Measurements from ENCODE around the gene PDCD1. TPM values are rescaled to one million over a fixed set of nuclear protein-coding genes. Genes with fewer than 3 reads are reported as not detected.
"Not testable (repeated sequence)": the region's sequence is repeated elsewhere in the genome, so short reads cannot be mapped to it uniquely, and the experiment has no call there.

The PDCD1 gene
- total RNA-seq, 2 experiments from 2014 or later: 6.9 to 8.3 TPM

GRCh38 chr2:241835611-241836010 is 23.1 kb downstream of the PDCD1 start:
- DNase-seq: no peak
- Mint-ChIP-seq H3K4me1 (ENCODE audit: low read depth) (peaks cover 11% of the 10 kb centered on the region), H3K27ac (no peak overlapping the region), H3K4me3 (no peak overlapping the region), H3K27me3 (ENCODE audit: low read depth) (peaks cover 19% of the 10 kb centered on the region), H3K36me3 (ENCODE audit: low read depth) (no peaks in the 10 kb centered on the region), H3K9me3 (no peaks in the 10 kb centered on the region)
- CTCF ChIA-PET: interaction anchor here (1.3 to 1.8 kb wide), 2 partner anchors 31 to 43 kb away, joined by 3 to 7 read pairs; no protein-coding TSS in a partner anchor
- intact Hi-C loops (cut with micrococcal nuclease): no loop called here

- no peak overlapping the region for H3K27ac Mint-ChIP-seq
- H3K36me3 Mint-ChIP-seq (ENCODE audit: low read depth): no peaks in the 10 kb centered on the region
- CTCF ChIA-PET: interaction anchor here (1.3 to 1.8 kb wide), 2 partner anchors 32 to 44 kb away, joined by 3 to 7 read pairs; no protein-coding TSS in a partner anchor
- intact Hi-C loops (cut with micrococcal nuclease): no loop called here
- H3K9me3 Mint-ChIP-seq: no peaks in the 10 kb centered on the region
- H3K4me1 Mint-ChIP-seq (ENCODE audit: low read depth): peaks cover 11% of the 10 kb centered on the region
- peaks cover 19% of the 10 kb centered on the region for H3K27me3 Mint-ChIP-seq (ENCODE audit: low read depth)
- no peak for DNase-seq
- no peak overlapping the region for H3K4me3 Mint-ChIP-seq
These were observed 24.0 kb downstream of the PDCD1 start for GRCh38 chr2:241834527-241835210.

GRCh38 chr2:241833756-241834526 is 24.8 kb downstream of the PDCD1 start:
- intact Hi-C loops (cut with micrococcal nuclease); H3K27ac Mint-ChIP-seq; H3K4me3 Mint-ChIP-seq; H3K9me3 Mint-ChIP-seq; DNase-seq; H3K36me3 Mint-ChIP-seq (ENCODE audit: low read depth): not testable (repeated sequence)
- H3K4me1 Mint-ChIP-seq (ENCODE audit: low read depth): peaks cover 11% of the 10 kb centered on the region
- peaks cover 24% of the 10 kb centered on the region for H3K27me3 Mint-ChIP-seq (ENCODE audit: low read depth)
- CTCF ChIA-PET: interaction anchor here (1.3 kb wide), 1 partner anchor 33 kb away, joined by 3 read pairs; no protein-coding TSS in a partner anchor

GRCh38 chr2:241833101-241833663 is 25.5 kb downstream of the PDCD1 start:
- H3K9me3 Mint-ChIP-seq: peaks cover 2% of the 10 kb centered on the region
- CTCF ChIA-PET: no interaction called here
- H3K27ac Mint-ChIP-seq: no peak overlapping the region
- intact Hi-C loops (cut with micrococcal nuclease): no loop called here
- no peak overlapping the region for H3K4me3 Mint-ChIP-seq
- no peak for DNase-seq
- peaks cover 6% of the 10 kb centered on the region for H3K4me1 Mint-ChIP-seq (ENCODE audit: low read depth)
- H3K36me3 Mint-ChIP-seq (ENCODE audit: low read depth): peaks cover 3% of the 10 kb centered on the region
- peaks cover 28% of the 10 kb centered on the region for H3K27me3 Mint-ChIP-seq (ENCODE audit: low read depth)

GRCh38 chr2:241827394-241827793 is 31.3 kb downstream of the PDCD1 start:
- H3K27ac Mint-ChIP-seq: no peak overlapping the region
- no peak for DNase-seq
- H3K27me3 Mint-ChIP-seq (ENCODE audit: low read depth): peaks cover 14% of the 10 kb centered on the region
- no peak overlapping the region for H3K4me3 Mint-ChIP-seq
- CTCF ChIA-PET: no interaction called here
- H3K9me3 Mint-ChIP-seq: peaks cover 20% of the 10 kb centered on the region
- peaks cover 7% of the 10 kb centered on the region for H3K4me1 Mint-ChIP-seq (ENCODE audit: low read depth)
- peaks cover 14% of the 10 kb centered on the region for H3K36me3 Mint-ChIP-seq (ENCODE audit: low read depth)
- intact Hi-C loops (cut with micrococcal nuclease): no loop called here

GRCh38 chr2:241823531-241824437 is 34.9 kb downstream of the PDCD1 start:
- CTCF ChIA-PET; H3K27me3 Mint-ChIP-seq (ENCODE audit: low read depth); H3K4me3 Mint-ChIP-seq; DNase-seq; intact Hi-C loops (cut with micrococcal nuclease): not testable (repeated sequence)
- Mint-ChIP-seq H3K4me1 (ENCODE audit: low read depth) (peaks cover 14% of the 10 kb centered on the region), H3K36me3 (ENCODE audit: low read depth) (peaks cover 14% of the 10 kb centered on the region), H3K9me3 (peaks cover 20% of the 10 kb centered on the region), H3K27ac (peak overlapping the region; percentile 25)

- Mint-ChIP-seq H3K27me3 (ENCODE audit: low read depth) (peaks cover 3% of the 10 kb centered on the region), H3K4me3 (peak overlapping the region; percentile 65), H3K36me3 (ENCODE audit: low read depth) (peaks cover 9% of the 10 kb centered on the region), H3K4me1 (ENCODE audit: low read depth) (peaks cover 18% of the 10 kb centered on the region), H3K9me3 (peaks cover 12% of the 10 kb centered on the region), H3K27ac (no peak overlapping the region)
- CTCF ChIA-PET: no interaction called here
- DNase-seq: no peak
- intact Hi-C loops (cut with micrococcal nuclease): no loop called here
These were observed 36.5 kb downstream of the PDCD1 start for GRCh38 chr2:241822264-241822623.

- DNase-seq: peak; percentile 46
- H3K36me3 Mint-ChIP-seq (ENCODE audit: low read depth): peaks cover 7% of the 10 kb centered on the region
- peaks cover 6% of the 10 kb centered on the region for H3K9me3 Mint-ChIP-seq
- peaks cover 18% of the 10 kb centered on the region for H3K4me1 Mint-ChIP-seq (ENCODE audit: low read depth)
- peaks cover 3% of the 10 kb centered on the region for H3K27me3 Mint-ChIP-seq (ENCODE audit: low read depth)
- peak overlapping the region; percentile 65 for H3K4me3 Mint-ChIP-seq
- intact Hi-C loops (cut with micrococcal nuclease): no loop called here
- CTCF ChIA-PET: no interaction called here
- H3K27ac Mint-ChIP-seq: peak overlapping the region; percentile 81
These were observed 37.0 kb downstream of the PDCD1 start for GRCh38 chr2:241821460-241822263.

GRCh38 chr2:241820625-241821384 is 37.9 kb downstream of the PDCD1 start:
- no peak for DNase-seq
- intact Hi-C loops (cut with micrococcal nuclease): no loop called here
- CTCF ChIA-PET: no interaction called here
- H3K4me3 Mint-ChIP-seq: peak overlapping the region; percentile 65
- peaks cover 5% of the 10 kb centered on the region for H3K36me3 Mint-ChIP-seq (ENCODE audit: low read depth)
- H3K4me1 Mint-ChIP-seq (ENCODE audit: low read depth): peaks cover 18% of the 10 kb centered on the region
- no peak overlapping the region for H3K27ac Mint-ChIP-seq
- H3K27me3 Mint-ChIP-seq (ENCODE audit: low read depth): peaks cover 3% of the 10 kb centered on the region
- no peaks in the 10 kb centered on the region for H3K9me3 Mint-ChIP-seq

- H3K27me3 Mint-ChIP-seq (ENCODE audit: low read depth); DNase-seq; H3K27ac Mint-ChIP-seq; H3K9me3 Mint-ChIP-seq; intact Hi-C loops (cut with micrococcal nuclease); H3K36me3 Mint-ChIP-seq (ENCODE audit: low read depth); H3K4me3 Mint-ChIP-seq; CTCF ChIA-PET: not testable (repeated sequence)
- peaks cover 18% of the 10 kb centered on the region for H3K4me1 Mint-ChIP-seq (ENCODE audit: low read depth)
These were observed 38.6 kb downstream of the PDCD1 start for GRCh38 chr2:241819947-241820624.

- CTCF ChIA-PET: no interaction called here
- peaks cover 18% of the 10 kb centered on the region for H3K4me1 Mint-ChIP-seq (ENCODE audit: low read depth)
- no peaks in the 10 kb centered on the region for H3K9me3 Mint-ChIP-seq
- no peak overlapping the region for H3K4me3 Mint-ChIP-seq
- H3K36me3 Mint-ChIP-seq (ENCODE audit: low read depth): peaks cover 4% of the 10 kb centered on the region
- DNase-seq: no peak
- intact Hi-C loops (cut with micrococcal nuclease): no loop called here
- H3K27ac Mint-ChIP-seq: no peak overlapping the region
- H3K27me3 Mint-ChIP-seq (ENCODE audit: low read depth): peaks cover 3% of the 10 kb centered on the region
These were observed 39.8 kb downstream of the PDCD1 start for GRCh38 chr2:241818943-241819270.
